Neural cell (in vitro differentiated cells): ENCODE results near the gene USP32. TPM values are rescaled to one million over a fixed set of nuclear protein-coding genes. Genes with fewer than 3 reads are reported as not detected.

Experiments
- H2AFZ ChIP-seq: fragments of 200-600, 300-800 bp; sonication (generic), shearing (Covaris generic); 2 replicates; pipeline ENCODE4 v1.6.0; 2014; ENCODE audit warnings: low read depth, mild to moderate bottlenecking, antibody characterized with exemption, low read length, moderate library complexity
- H3F3A ChIP-seq: fragments of 200-600 bp; shearing (Covaris generic); 2 replicates; pipeline ENCODE4 v1.6.1; 2016; ENCODE audit warnings: mild to moderate bottlenecking, moderate library complexity, mixed read lengths, antibody characterized with exemption, low read length; ENCODE audit not compliant: insufficient read depth, poor library complexity, severe bottlenecking
- H3K27ac ChIP-seq: fragments of 200-600, 300-800 bp; sonication (generic), shearing (Covaris generic); 2 replicates; pipeline ENCODE4 v1.5.1; 2014; ENCODE audit warnings: mild to moderate bottlenecking, low read length, moderate library complexity
- H3K27me3 ChIP-seq: fragments of 300-800, 200-600 bp; sonication (generic), shearing (Covaris generic); 2 replicates; pipeline ENCODE4 v1.6.0; 2014; ENCODE audit warnings: mild to moderate bottlenecking, low read depth, low read length, moderate library complexity; ENCODE audit not compliant: insufficient read depth
- H3K36me3 ChIP-seq: fragments of 300-800, 200-600 bp; sonication (generic), shearing (Covaris generic); 2 replicates; pipeline ENCODE4 v1.5.1; 2014; ENCODE audit warnings: mild to moderate bottlenecking, antibody characterized with exemption, low read length, moderate library complexity; ENCODE audit not compliant: insufficient read depth
- H3K4me2 ChIP-seq: fragments of 300-800, 200-600 bp; sonication (generic), shearing (Covaris generic); 2 replicates; pipeline ENCODE4 v1.6.0; 2014; ENCODE audit warnings: mild to moderate bottlenecking, low read length
- H3K4me3 ChIP-seq: fragments of 300-800, 200-600 bp; sonication (generic), shearing (Covaris generic); 2 replicates; pipeline ENCODE4 v1.5.1; 2014; ENCODE audit warnings: mild to moderate bottlenecking, low read length, moderate library complexity
- H3K79me2 ChIP-seq: fragments of 200-600 bp; shearing (Covaris generic); replicated peaks from 2 replicates; pipeline ENCODE4 v1.6.0; 2014; ENCODE audit warnings: mild to moderate bottlenecking, low read length, moderate library complexity; ENCODE audit not compliant: insufficient read depth
- H3K9ac ChIP-seq: fragments of 300-800, 200-600 bp; sonication (generic), shearing (Covaris generic); 2 replicates; pipeline ENCODE4 v1.6.1; 2016; ENCODE audit warnings: mild to moderate bottlenecking, low read length, mixed read lengths
- H3K9me2 ChIP-seq: fragments of 200-600 bp; shearing (Covaris generic); 2 replicates; pipeline ENCODE4 v1.6.1; 2016; ENCODE audit warnings: mild to moderate bottlenecking, low read length, mixed read lengths; ENCODE audit not compliant: insufficient read depth
- H3K9me3 ChIP-seq: fragments of 200-600, 300-800 bp; sonication (generic), shearing (Covaris generic); 2 replicates; pipeline ENCODE4 v1.6.1; 2016; ENCODE audit warnings: mild to moderate bottlenecking, mixed run types, low read length, moderate library complexity, mixed read lengths
- H4K20me1 ChIP-seq: fragments of 200-600 bp; shearing (Covaris generic); 2 replicates; pipeline ENCODE4 v1.6.1; 2016; ENCODE audit warnings: mild to moderate bottlenecking, mixed run types; ENCODE audit not compliant: insufficient read depth
- EP300 ChIP-seq: fragments of 450-650 bp; conservative IDR thresholded peaks from 2 replicates; pipeline ENCODE4 v1.6.1; 2014; ENCODE audit warnings: antibody characterized with exemption, mild to moderate bottlenecking, moderate library complexity; ENCODE audit not compliant: poor library complexity, severe bottlenecking
- EZH2 ChIP-seq: fragments of 200-600, 300-800 bp; shearing (Covaris generic), sonication (generic); IDR thresholded peaks from 2 replicates; pipeline ENCODE4 v1.6.1; 2014; ENCODE audit warnings: antibody characterized with exemption, low read length, borderline replicate concordance, mild to moderate bottlenecking; ENCODE audit not compliant: insufficient read depth, poor library complexity, severe bottlenecking
- MXI1 ChIP-seq: fragments of 450-650 bp; conservative IDR thresholded peaks from 2 replicates; pipeline ENCODE4 v1.6.1; 2014; ENCODE audit warnings: antibody characterized with exemption, mild to moderate bottlenecking; ENCODE audit not compliant: poor library complexity, severe bottlenecking
- POLR2AphosphoS5 ChIP-seq: IDR thresholded peaks from 2 replicates; pipeline ENCODE4 v1.6.1; 2012
- RAD21 ChIP-seq: fragments of 450-650 bp; conservative IDR thresholded peaks from 2 replicates; pipeline ENCODE4 v1.6.1; 2014; ENCODE audit warnings: antibody characterized with exemption, mild to moderate bottlenecking, moderate library complexity
- SMC3 ChIP-seq: fragments of 450-650 bp; conservative IDR thresholded peaks from 2 replicates; pipeline ENCODE4 v1.6.1; 2014; ENCODE audit warnings: antibody characterized with exemption, mild to moderate bottlenecking, moderate library complexity; ENCODE audit not compliant: poor library complexity
- TAF1 ChIP-seq: IDR thresholded peaks from 2 replicates; pipeline ENCODE4 v1.6.1; 2012; ENCODE audit warnings: low read depth
- polyA plus RNA-seq: library from polyadenylated mRNA; depleted of rRNA; stranded (reverse); fragments of >200 nt; gene quantifications from 2 replicates; pipeline ENCODE4 v1.2.3, GENCODE V29; 2014
- TF ChIP-seq, protein P1 (sequence below): IDR thresholded peaks from 2 replicates; pipeline ENCODE4 v1.6.1; 2012; ENCODE audit warnings: borderline replicate concordance
- TF ChIP-seq, protein P2 (sequence below): fragments of 450-650 bp; IDR thresholded peaks from 2 replicates; pipeline ENCODE4 v1.5.1; 2014; ENCODE audit warnings: antibody characterized with exemption, mild to moderate bottlenecking, moderate library complexity; ENCODE audit not compliant: poor library complexity, severe bottlenecking

The USP32 gene
- polyA plus RNA-seq, 1 donor from 2014 or later: 25.7 TPM

DNA sequence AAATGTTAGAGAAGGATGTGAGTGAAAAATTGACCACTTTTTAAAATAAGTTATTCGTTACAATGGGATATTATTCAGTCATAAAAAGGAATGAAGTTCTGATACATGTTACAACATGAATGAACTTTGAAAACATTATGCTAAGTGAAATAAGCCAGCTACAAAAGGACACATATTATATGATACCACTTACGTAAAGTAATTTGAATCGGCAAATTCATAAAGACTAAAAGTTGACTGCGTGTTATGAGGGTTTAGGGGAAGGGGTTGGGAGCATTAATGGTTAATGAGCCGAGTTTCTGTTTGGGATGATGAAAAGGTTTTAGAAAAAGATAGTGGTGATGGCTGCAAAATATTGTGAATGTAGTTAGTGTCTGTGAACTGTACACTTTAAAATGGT, 73.1 kb downstream of the USP32 start:
- Histone ChIP-seq H3K4me2 (no peak overlapping the region), H3K79me2 (peaks cover 26% of the 10 kb centered on the region), H3K27me3 (no peaks in the 10 kb centered on the region), H2AFZ (no peak overlapping the region), H3K9ac (no peak overlapping the region), H3K27ac (no peak overlapping the region), H3K9me3 (no peaks in the 10 kb centered on the region), H3K9me2 (no peaks in the 10 kb centered on the region), H4K20me1 (no peaks in the 10 kb centered on the region), H3K36me3 (no peaks in the 10 kb centered on the region), H3K4me3 (no peak overlapping the region), H3F3A (no peaks in the 10 kb centered on the region)
- TF ChIP-seq RAD21: no peak
- TF ChIP-seq POLR2AphosphoS5: no peak
- no peak for TF ChIP-seq MXI1
- TF ChIP-seq, protein P1, sequence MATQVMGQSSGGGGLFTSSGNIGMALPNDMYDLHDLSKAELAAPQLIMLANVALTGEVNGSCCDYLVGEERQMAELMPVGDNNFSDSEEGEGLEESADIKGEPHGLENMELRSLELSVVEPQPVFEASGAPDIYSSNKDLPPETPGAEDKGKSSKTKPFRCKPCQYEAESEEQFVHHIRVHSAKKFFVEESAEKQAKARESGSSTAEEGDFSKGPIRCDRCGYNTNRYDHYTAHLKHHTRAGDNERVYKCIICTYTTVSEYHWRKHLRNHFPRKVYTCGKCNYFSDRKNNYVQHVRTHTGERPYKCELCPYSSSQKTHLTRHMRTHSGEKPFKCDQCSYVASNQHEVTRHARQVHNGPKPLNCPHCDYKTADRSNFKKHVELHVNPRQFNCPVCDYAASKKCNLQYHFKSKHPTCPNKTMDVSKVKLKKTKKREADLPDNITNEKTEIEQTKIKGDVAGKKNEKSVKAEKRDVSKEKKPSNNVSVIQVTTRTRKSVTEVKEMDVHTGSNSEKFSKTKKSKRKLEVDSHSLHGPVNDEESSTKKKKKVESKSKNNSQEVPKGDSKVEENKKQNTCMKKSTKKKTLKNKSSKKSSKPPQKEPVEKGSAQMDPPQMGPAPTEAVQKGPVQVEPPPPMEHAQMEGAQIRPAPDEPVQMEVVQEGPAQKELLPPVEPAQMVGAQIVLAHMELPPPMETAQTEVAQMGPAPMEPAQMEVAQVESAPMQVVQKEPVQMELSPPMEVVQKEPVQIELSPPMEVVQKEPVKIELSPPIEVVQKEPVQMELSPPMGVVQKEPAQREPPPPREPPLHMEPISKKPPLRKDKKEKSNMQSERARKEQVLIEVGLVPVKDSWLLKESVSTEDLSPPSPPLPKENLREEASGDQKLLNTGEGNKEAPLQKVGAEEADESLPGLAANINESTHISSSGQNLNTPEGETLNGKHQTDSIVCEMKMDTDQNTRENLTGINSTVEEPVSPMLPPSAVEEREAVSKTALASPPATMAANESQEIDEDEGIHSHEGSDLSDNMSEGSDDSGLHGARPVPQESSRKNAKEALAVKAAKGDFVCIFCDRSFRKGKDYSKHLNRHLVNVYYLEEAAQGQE: no peak
- TF ChIP-seq EP300: no peak

DNA sequence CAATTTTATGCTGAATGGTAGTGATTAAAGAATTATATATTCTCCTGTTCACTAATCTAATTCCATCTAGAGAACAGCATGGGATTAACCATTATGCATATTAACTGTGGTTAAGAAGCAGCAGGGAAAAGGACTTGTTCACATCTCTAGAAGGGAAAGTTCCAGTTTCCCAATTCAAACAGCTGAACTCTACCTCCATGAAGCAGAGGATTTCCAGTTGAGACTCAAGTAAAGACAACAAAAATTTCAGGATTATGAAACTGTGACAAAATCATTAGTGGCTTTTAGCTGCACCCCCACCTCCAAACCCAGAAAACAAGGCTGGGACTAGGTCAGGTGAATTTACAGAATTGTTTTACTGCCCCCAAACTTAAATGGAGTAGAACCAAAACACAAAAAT, 73.6 kb downstream of the USP32 start:
- Histone ChIP-seq H4K20me1 (no peaks in the 10 kb centered on the region), H3F3A (no peaks in the 10 kb centered on the region), H3K4me3 (no peak overlapping the region), H3K4me2 (no peak overlapping the region), H3K9me2 (no peaks in the 10 kb centered on the region), H3K27me3 (no peaks in the 10 kb centered on the region), H3K9ac (no peak overlapping the region), H3K36me3 (no peaks in the 10 kb centered on the region), H3K9me3 (no peaks in the 10 kb centered on the region), H3K27ac (no peak overlapping the region), H2AFZ (no peak overlapping the region), H3K79me2 (peaks cover 26% of the 10 kb centered on the region)
- TF ChIP-seq MXI1 (no peak), RAD21 (no peak), EZH2 (no peak), EP300 (no peak), TAF1 (no peak), SMC3 (no peak), POLR2AphosphoS5 (no peak)
- TF ChIP-seq, protein P2, sequence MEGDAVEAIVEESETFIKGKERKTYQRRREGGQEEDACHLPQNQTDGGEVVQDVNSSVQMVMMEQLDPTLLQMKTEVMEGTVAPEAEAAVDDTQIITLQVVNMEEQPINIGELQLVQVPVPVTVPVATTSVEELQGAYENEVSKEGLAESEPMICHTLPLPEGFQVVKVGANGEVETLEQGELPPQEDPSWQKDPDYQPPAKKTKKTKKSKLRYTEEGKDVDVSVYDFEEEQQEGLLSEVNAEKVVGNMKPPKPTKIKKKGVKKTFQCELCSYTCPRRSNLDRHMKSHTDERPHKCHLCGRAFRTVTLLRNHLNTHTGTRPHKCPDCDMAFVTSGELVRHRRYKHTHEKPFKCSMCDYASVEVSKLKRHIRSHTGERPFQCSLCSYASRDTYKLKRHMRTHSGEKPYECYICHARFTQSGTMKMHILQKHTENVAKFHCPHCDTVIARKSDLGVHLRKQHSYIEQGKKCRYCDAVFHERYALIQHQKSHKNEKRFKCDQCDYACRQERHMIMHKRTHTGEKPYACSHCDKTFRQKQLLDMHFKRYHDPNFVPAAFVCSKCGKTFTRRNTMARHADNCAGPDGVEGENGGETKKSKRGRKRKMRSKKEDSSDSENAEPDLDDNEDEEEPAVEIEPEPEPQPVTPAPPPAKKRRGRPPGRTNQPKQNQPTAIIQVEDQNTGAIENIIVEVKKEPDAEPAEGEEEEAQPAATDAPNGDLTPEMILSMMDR: no peak
- TF ChIP-seq, protein P1: no peak
